GM12875 (cell line): ENCODE measurements around the gene VEZF1.

Experiments
- H3K4me3 ChIP-seq: one replicate; pipeline ENCODE4 v1.5.1; 2011; ENCODE audit warnings: low read depth, low read length, control low read depth
- CTCF ChIP-seq: IDR thresholded peaks from 2 replicates; pipeline ENCODE4 v1.5.1; 2011; ENCODE audit warnings: low read depth, mild to moderate bottlenecking, control low read depth, inconsistent platforms, low read length, moderate library complexity, borderline replicate concordance; ENCODE audit not compliant: insufficient read depth

Gene VEZF1

GRCh38 chr17:57935833-57936807 is 51.9 kb downstream of the VEZF1 start:
- H3K4me3 ChIP-seq: no peak overlapping the region
- no peak for TF ChIP-seq CTCF

GRCh38 chr17:57931488-57932137 is 56.4 kb downstream of the VEZF1 start:
- TF ChIP-seq CTCF: no peak
- H3K4me3 ChIP-seq: no peak overlapping the region

GRCh38 chr17:57930239-57930638 is 57.8 kb downstream of the VEZF1 start:
- H3K4me3 ChIP-seq: no peak overlapping the region
- TF ChIP-seq CTCF: no peak

- TF ChIP-seq CTCF: no peak
- H3K4me3 ChIP-seq: no peak overlapping the region
Measured at GRCh38 chr17:57929386-57929785, 58.7 kb downstream of the VEZF1 start.

- TF ChIP-seq CTCF: no peak
Measured at GRCh38 chr17:57928928-57929327, 59.1 kb downstream of the VEZF1 start.

GRCh38 chr17:57927048-57927723 is 60.9 kb downstream of the VEZF1 start:
- no peak overlapping the region for H3K4me3 ChIP-seq
- TF ChIP-seq CTCF: no peak

More at GRCh38 chr17:57928928-57929327, 59.1 kb downstream of the VEZF1 start:
- H3K4me3 ChIP-seq: no peak overlapping the region
